HG02938 (cell line): ENCODE measurements around the gene OCA2.
"Not testable (repeated sequence)": the region's sequence is repeated elsewhere in the genome, so short reads cannot be mapped to it uniquely, and the experiment has no call there.

Experiments used
- ATAC-seq: cut with Tn5 transposase; IDR thresholded peaks from one replicate; pipeline ENCODE4 v1.9.1; 2021; ENCODE audit warnings: mild to moderate bottlenecking, moderate library complexity; ENCODE audit not compliant: unreplicated experiment

OCA2 gene

DNA sequence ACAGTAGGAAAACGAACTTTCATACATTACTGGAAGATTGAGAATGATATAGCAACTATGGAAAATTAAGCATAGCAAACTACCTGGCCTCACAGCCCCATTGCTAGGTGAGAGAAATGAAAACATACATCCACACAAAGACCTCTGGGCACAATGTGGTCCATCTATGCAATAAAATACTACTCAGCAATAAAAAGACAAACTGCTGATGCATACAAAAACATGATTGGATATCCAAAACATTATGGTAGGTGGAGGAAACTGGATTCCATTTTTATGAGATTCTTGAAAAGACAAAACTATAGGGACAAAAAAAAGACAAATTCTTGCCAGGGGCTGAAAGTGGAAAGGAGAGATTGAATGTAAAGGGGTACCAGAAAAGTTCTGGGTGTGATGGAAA is 308.8 kb downstream of the OCA2 start:
- ATAC-seq, result no peak

DNA sequence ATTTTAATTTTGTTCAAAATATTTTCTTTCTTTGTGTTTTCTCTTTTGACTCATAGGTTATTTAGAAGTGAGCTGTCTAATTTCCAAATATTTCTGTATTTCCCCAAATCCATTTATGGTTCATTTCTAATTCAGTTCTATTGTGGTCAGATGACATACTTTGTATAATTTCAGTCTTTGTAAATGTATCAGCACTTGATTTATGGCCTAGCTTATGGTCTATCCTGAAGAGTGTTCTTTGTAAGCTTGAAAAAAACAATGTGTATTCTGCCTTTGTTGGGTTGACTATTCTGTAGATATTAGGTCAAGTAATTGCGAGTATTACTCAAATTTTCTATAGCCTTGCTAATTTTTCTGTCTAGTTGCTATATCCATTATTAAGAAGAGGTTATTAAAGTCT is 311.2 kb downstream of the OCA2 start:
- no peak for ATAC-seq

DNA sequence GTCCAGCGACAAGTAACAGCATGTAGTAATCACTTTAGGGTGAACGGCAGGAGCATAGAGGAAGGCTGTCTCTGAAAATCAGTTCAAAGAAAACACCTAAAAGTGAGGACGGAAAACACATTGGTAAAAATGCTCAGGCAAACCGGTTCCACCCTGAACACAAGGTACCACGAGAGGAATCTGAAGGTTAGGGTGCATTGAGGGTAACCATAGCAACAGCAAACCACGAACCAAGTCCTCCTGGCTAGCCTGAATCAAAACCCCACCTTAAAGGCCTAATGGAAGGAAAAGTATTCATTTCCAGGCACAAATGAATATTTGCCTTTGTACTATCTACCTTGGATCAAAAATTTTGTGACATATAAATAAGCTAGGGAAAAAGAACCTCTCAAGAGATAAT is 315.0 kb downstream of the OCA2 start:
- ATAC-seq, result no peak

DNA sequence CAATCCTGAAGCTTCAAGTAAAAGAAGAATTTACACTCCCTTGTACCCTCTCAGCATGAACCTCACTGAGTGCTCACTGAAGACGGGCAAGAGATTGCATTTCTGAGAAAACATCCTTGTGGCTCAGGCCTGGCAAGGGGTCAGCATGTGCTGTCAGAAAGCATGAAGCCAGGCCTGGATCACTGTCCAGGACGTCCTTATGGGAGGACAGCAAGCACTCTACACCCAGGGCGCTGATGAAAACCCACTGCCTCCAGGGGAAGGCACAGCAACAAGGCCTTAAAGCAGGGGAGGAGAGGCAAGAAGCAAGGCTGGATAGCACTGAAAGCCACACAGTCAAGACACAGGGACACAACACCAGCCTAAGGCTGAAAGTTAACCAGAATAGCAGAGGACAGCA is 315.4 kb downstream of the OCA2 start:
- no peak for ATAC-seq

DNA sequence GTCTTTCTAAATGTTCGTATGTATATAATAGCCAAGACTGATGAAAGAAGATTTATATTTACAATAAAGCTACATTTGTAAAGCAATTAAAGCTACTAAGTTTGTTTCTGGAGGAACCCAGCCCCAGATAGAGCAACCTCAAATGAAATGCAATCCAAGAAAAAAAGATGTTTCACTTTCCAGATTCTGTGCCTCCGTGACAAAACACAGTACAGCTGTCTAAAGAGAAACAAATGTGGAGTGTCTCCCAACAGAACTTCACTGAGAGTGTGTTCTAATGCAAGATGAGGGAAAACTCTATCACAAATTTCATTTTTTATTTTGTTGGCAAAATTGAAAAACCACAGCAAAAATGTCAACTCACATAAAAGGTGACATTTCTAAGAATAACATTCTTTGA is 317.0 kb downstream of the OCA2 start:
- ATAC-seq, result no peak

DNA sequence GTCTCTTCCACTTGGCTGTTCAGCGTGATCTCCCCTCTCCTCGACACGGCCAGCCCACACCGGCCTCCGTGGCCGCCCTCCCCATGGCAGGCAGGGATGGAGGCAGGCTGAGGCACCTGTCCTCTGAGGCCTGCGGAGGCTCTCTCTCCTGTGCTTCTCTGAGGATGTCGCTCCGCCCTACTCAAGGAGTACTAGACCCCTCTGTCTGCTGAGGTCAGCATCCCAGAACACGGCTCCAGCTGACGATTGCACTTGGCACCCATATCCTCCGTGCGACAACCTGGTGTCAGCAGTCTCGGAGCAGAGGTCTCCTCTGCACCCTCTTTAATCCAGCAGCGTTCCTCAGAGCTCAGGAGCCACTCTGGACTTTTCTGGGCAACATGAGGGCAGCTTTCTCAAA is 322.6 kb downstream of the OCA2 start:
- ATAC-seq, result no peak

DNA sequence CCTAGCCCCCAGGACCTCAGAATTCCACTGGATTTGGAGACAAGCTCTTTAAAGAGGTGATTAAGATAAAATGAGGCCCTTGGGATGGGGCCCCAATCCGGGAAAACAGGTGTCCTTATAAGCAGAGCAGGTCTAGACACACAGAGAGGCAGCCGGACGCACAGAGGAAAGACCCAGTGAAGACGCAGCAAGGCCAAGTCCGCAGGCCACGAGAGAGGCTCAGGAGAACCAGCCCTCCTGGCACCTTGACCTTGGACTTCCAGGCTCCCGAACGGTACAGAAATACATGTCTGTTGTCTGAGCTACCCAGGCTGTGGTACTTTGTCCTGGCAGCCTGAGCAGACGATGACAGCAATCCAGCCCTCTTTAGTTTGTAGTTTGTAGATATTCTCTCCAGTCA is 324.5 kb downstream of the OCA2 start:
- ATAC-seq, result no peak

DNA sequence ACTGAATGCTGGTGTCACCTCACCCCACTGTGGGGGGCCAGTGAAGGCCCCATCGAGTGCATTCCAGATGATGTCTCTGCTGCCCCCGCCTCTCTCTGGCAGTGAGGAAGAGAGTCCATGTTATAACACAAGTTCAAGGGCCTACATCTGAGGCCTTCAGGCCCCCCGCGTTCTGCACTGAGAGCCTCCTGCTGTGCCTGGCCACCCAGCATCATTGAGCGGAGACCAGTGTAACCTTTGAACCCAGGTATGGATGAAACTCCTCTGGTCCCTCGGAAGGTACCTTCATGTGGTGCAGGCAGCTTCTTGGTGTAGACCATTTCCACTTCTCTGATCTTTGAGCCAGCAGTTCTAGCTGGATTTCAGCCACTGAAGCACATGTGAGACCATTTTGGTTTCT is 324.9 kb downstream of the OCA2 start:
- no peak for ATAC-seq

DNA sequence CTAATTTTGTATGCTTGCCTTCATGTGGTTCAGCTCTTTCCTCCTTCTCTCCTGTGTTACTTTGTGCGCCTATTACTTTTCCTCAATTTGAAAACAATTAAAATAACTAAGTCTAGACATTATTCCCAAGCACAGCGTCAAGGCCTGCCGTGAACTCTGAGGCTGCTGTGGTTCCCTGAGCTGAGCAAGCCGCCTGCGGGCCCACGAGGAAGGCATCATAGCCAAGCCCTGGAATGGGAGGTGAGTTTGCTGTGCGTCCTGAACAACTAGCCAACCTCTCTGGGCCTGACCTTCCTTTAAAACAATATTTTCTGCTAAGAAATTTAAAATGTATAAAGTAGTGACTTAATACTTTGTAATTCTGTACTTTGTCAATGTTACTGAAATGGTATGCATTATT is 327.2 kb downstream of the OCA2 start:
- no peak for ATAC-seq

DNA sequence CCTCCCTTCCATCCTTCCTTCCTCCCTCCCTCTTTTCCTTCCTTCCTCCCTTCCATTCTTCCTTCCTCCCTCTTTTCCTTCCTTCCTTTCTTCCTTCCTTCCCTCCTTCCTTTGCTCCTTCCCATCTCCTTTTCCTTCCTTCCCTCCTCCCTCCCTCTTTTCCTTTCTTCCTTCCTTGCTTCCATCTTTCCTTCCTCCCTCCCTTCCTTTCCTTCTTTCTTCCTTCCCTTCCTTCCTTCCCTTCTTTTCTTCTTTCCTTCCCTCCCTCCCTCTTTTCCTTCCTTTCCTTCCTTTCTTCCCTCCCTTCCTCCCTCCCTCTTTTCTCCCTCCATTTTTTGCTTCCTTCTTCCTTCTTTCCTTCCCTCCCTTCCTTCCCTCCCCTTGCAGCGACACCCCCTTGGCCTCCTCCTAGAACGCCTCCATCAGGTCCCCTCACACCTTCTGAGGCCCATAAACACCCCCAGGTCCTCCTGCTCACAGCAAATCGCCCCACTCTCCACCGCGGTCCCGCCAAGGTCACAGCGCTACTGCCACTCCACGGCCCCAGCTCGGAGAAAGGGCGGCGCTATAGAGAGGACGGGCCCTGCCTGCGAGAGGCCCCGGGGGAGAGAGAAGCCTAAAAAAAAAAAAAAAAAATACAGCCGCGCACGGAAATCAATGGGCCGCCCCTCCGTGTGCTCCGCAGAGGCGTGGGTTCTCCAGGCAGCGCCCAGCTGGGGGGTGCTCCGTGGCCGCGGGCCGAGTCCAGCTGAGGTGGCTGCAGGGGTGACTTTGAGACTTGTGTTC is 328.2 kb downstream of the OCA2 start:
- no peak for ATAC-seq

DNA sequence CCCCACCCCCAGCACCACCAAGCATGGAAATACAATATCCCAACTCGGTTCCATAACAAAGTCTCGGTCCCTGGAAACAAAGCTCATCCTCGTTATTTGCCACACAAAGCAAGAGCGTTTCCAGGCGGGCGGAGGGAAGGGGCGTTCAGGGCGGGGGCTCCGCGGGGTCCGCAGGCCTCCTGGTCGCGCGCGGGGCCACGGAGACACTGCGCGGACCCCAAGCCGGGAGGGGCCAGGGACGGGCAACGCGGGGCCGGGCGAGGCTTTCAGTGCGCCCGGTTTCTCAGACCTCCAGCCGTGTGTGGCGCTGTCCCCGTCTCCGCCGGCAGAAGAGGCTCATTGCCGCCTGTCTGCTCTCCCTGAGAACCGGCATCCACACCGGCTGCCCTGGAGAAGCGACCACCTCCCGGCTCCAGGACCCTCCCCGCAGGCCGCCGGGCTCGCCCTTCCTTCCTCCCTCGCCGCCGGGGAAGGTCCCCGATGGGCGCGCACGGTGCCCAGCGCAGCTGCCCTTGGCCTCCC is 329.0 kb downstream of the OCA2 start:
- no peak for ATAC-seq

DNA sequence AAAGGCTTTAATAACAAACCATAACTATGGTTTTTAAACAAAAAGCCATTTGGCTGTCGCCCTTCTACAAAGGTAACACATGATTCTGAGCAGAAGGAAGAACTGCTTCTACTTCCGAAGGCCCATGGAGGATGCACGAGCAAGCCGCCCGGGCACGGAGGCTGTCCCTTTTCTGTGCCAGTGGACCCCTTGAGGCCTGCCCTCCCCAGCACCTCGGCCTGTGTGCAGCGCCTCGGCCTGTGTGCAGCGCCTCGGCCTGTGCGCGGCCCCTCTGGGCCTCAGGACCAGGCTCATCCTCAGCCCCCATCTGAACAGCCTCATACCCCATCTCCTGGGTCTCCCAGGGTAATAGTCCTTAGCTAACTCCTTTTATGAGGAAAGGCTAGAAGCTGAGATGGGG is 329.5 kb downstream of the OCA2 start:
- no peak for ATAC-seq

DNA sequence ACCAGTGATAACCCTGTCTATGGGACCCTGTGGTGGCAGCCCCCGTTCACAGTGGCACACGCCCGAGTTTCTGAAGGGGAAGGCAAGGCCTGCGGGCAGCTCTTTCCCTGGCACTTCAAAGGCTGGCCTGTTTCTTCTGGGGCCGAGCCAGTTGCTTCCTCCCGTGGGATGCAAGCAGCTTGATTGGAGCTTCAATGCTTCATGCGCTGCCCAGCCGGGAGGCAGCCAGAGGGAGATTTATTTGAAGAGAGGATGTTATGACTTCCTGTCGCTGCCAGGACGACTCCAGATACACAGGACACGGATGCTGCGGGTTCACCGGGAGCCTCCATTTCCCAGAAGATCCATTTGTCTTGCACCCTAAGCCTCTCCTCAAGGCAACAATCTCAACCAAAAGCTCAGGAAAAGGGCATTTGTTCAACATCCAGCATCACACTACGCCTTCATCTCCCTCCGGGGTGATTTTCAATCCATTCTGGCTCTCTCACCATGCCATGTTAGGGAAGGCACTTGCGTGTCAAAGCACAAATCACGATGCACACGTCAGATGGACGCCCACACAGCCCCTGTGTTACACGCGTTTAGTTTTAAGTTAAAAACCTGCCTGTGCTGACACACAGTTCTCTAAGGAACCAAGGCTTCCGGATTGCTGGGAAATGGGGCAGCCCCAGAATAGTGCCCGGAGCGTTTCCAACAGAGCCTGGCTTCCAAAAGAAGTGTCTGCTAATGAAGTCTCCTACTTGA is 330.2 kb downstream of the OCA2 start:
- no peak for ATAC-seq

DNA sequence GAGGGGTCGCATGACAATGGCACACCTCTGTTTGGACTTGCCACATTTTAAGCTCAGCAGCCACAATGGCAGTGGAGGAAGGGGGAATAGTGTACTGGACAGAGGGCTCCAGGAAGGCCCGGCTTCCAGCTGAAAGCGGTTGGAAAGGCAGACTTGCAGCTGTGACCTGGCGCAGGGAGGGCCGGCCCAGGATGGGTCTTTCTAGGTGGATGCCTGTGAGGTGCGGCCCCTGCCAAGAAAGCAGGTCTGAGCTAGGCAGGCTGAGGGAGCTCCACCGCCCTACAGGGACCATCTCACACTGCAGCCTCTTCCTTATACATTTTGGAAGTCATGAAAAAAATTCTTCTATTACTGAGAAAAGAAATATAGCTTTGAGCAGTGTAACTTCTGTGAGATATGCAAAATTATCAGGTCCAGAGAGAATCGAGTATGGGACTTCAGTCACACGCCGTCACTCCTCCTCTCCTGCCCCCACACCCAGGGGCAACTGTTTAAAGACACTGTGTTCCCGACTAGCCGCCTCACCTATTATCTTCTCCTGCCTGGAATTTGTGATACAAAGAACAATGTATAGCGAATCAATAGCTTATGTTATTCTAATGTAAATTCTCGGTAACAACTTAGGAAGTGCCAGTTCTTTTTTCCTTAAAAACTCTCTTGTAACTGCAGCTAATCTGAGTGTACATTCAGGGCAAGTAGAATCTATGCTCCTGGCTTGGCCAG is 331.0 kb downstream of the OCA2 start:
- no peak for ATAC-seq

DNA sequence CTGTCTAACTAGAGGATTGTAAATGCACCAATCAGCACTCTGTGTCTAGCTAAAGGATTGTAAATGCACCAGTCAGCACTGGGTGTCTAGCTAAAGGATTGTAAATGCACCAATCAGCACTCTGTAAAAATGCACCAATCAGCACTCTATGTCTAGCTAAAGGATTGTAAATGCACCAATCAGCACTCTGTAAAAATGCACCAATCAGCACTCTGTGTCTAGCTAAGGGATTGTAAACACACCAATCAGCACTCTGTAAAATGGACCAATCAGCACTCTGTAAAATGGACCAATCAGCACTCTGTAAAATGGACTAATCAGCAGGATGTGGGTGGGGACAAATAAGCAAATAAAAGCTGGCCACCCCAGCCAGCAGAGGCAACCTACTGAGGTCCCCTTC is 331.7 kb downstream of the OCA2 start:
- not testable (repeated sequence) for ATAC-seq

DNA sequence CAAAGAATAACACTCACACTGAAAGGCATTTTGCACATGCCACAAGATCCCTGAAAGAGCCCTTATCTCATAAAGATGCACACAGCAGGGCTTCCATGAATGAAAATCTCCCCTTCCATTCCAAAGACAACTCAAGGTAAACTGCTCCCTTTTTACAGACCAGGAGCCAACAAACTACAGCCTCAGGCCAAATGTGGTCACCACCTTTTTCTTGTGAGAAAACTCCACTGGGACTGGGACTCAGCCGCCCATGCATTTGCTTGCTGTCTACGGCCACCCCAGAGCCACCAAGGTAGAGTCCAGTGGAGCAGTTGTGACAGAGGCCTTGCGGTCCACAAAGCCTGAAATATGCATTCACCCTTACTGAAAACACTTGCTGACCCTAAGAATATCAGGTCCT is 334.8 kb downstream of the OCA2 start:
- no peak for ATAC-seq

DNA sequence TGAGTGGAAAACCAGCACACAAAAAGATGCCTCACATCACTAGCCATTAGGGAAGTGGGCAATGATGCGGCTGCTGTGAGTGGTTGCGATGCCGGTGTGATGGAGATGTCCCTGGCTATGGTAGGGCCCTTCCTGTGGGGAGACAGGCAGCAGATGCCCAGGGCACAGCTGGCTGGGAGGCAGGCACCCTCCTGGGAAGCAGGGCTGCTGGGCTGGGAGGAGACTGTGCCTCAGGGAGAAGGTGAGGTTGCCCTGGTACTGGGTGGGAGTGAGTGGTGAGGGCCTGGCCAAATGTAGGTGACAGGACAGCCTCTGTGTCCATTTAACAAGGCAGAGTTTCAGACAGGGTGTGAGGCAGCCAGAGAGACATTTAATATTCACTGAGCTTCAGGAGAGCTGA is 335.6 kb downstream of the OCA2 start:
- ATAC-seq, result no peak

DNA sequence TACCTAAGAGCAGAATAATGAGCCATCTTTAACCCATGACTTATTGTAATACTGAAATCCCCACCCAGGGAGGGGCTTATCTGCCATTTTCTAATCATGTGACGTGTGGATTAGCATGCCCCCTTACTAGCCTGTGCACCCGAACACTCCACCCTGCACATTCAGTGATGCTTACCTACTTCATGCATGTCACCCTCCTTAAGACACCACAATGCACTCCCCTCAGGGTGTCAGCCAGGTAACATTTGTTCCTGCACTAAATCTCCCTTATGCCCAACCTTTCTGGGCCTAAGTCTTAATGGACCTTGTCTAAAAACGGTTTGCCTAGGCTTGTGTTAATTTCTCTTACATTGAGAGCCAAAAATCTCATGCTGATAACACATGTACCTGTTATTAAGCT is 336.6 kb downstream of the OCA2 start:
- ATAC-seq, result no peak

DNA sequence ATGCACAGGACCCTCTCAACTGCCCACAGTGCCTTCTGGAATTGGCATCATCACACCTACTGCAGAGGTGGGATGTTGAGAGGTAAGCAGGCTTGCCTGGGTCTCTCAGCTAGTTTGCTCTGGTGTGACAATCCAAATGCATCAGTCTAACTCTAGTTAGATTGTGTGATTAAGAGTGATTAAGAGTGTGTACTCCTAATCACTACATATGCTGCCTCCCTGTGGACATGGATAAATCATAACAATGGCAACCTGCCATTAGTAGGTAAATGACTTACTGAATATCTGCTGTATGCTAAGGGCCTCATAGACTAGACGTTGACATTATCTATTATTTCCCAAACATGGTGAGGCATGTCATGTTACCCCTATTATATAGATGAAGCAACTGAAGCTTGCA is 342.1 kb downstream of the OCA2 start:
- no peak for ATAC-seq

DNA sequence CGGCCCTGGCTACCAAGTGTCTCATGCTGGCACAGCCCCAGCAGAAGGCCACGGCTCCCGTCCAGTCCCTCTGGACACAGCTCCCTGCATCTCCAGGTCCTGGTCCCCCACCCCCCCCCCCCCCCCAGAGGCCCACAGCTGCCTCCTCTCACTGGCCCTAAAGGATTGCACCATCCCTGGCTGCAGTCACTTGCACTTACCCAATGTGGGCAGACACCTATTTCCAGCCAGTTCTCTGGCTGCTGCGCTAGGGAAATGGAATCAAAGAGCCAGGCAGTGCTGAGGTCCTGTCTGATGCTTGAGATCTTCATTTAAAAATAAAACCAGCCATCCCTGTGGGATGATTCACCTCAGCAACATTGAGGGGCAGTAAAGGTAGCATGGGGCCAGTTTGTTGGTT is 346.4 kb downstream of the OCA2 start:
- no peak for ATAC-seq

DNA sequence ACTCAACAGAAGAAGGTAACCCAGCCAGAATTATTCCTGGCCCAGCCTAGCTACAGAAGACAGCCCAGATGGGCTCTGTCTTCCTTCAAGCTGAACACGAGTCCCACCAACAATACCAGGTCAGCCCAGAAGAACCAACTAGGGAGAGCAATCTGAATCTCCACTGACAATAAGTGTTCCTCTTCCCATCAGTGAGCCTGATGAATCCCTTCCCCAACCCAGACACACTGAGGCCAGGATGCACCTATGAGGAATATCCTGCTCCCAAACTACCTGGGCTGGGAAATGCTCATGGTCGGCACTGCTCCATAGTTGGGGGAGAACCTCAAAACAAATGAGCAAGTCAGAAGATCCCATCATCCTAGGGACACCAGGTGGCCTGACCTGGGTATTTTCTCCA is 351.1 kb downstream of the OCA2 start:
- ATAC-seq, result no peak
